ENCODE measurements around the gene RAD54L2.
"Not testable (repeated sequence)": the region's sequence is repeated elsewhere in the genome, so short reads cannot be mapped to it uniquely, and the experiment has no call there.

Gene RAD54L2, protein sequence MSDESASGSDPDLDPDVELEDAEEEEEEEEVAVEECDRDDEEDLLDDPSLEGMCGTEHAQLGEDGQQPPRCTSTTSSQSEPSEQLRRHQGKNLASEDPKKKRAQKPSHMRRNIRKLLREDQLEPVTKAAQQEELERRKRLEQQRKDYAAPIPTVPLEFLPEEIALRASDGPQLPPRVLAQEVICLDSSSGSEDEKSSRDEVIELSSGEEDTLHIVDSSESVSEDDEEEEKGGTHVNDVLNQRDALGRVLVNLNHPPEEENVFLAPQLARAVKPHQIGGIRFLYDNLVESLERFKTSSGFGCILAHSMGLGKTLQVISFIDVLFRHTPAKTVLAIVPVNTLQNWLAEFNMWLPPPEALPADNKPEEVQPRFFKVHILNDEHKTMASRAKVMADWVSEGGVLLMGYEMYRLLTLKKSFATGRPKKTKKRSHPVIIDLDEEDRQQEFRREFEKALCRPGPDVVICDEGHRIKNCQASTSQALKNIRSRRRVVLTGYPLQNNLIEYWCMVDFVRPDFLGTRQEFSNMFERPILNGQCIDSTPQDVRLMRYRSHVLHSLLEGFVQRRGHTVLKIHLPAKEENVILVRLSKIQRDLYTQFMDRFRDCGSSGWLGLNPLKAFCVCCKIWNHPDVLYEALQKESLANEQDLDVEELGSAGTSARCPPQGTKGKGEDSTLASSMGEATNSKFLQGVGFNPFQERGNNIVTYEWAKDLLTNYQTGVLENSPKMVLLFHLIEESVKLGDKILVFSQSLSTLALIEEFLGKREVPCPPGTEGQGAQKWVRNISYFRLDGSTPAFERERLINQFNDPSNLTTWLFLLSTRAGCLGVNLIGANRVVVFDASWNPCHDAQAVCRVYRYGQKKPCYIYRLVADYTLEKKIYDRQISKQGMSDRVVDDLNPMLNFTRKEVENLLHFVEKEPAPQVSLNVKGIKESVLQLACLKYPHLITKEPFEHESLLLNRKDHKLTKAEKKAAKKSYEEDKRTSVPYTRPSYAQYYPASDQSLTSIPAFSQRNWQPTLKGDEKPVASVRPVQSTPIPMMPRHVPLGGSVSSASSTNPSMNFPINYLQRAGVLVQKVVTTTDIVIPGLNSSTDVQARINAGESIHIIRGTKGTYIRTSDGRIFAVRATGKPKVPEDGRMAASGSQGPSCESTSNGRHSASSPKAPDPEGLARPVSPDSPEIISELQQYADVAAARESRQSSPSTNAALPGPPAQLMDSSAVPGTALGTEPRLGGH (N-terminal part only)

DNA sequence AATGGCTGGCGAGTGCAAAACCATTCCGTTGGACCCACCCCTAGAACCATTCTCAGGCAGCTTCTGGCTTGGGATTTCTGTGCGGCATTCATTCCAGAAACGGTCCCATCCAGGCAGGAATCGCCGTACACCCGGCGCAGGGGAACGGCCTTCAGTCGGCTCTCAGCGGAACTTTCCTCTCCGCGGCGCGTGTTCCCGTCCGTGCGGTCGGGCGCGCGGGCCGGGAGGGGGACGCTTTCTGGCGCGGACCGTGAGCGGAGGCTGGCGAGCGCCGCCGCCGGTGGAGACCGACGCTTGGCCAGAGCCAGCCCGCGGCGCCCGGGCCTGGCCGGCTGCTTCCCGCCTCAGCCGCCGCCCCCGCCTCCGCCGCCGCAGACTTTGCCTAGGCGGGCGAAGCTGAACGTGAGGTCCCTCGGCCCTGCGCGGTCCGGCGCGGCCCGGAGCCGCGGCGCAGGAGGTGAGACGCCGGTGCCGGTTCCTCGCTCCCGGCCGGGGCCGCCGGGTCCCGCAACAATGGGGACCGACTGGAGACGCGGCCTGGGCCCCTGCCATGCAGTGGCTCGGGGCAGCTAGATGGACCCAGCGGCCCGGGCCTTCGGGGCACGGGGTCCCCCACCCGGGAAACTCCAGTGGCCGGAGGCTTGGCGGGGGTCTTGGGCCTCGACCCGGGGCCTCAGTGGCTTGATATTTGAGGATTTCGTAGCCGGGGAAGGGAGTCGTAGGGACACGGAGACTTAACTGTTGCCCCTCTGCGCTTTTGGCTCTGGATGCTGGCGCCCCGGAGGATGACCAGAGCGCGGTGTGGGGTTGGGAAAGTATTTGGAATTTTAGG, at the start of gene RAD54L2:
TSS of gene RAD54L2 (plus strand) at position 261 of the 832 bp plus-strand sequence. CDS start 51,702 bp downstream, outside the sequence.
- H3K4me3 ChIP-seq (ENCODE audit: low read depth, low read length), result peak within 1 kb of the TSS; percentile 76

DNA sequence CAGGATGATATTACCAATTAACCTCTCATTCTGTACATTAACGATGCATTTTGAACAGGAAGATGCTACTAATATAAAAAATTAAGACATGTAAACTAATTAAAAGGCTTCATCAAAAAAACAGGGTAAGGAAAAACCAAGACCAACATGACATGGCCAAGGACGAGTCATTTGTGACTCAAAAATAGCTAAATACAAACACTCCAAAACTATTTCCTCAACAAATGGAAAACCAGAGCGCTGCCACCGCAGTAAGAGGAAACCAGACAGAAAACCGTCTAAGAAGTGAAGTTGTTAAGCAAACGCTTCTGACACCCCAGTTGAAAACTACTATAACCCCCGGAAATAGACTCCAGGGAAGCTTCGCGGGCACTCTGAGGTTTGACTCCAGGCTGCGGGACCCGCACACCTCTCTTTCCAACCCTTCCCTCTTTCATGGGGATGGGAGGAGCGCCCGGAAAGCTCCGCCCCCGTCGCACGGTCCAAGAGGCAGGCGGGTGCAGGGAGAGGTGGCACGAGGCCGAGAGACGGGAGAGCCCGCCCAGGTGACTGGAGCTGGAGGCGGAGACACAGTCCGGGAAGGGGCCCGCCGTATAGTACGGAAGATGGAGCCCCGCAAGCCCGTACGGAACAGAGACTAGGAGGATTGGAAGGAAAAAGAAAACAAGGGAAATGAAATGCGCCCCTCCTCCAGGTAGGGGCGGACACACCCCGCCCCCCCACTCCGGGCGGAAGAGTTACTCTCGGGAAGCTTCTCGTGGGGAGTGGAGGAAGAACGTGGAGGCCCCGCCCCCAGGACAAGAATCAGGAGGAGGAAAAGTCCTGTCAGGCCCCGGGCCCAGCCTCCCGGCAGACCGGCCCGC, 39.4 kb upstream of the RAD54L2 start:
- peak overlapping the region; percentile 74 for H3K4me3 ChIP-seq (ENCODE audit: low read depth, low read length)

DNA sequence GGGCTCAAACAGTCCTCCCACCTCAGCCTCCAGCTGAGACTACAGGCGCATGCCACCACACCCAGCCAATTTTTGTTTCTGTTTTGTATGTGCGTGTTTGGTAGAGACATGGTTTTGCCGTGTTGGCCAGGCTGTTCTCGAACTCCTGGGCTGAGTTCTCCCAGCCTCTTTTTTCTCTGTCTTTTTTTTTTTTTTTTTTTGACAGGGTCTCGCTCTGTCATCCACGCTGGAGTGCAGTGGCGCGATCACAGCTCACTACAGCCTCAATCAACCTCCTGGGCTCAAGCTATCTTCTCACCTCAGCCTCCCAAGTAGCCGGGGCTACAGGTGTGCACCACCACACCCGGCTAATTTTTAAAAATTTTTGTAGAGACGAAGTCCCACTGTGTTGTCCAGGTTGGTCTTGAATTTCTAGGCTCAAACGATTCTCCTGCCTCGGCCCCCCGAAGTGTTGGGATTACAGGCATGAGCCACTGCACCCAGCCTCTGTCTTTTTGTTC, 37.8 kb upstream of the RAD54L2 start:
- H3K4me3 ChIP-seq (ENCODE audit: low read depth, low read length), result no peak overlapping the region

DNA sequence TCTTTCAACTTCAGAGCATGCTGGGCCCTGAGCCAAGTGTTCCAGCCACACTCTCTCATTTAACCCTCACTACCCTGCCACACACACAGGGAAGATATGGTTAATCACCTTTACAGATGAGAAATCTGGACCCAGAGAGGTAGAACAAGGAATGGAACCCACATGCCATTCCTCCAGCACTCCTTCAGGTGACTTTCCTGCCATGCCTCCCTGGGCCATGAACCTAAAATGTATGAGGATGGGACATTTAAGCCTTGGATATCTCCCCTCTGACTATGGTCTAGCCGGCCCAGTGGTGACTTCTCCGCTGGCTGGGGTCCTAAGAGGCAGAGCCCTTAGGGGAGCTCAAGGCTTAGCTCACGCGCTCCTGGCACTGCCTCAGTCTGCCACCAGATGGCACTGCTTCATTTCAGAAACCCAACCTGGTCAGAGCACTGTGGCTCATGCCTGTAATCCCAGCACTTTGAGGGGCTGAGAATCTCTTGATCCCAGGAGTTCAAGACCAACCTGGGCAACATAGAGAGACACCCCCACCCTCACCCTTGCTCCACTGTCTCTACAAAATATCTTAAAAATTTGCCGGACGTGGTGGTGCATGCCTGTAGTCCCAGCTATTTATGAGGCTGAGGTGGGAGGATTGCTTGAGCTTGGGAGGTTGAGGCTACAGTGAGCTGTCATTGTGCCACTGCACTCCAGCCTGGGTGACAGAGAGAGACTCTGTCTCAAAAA, 36.5 kb upstream of the RAD54L2 start:
- H3K4me3 ChIP-seq (ENCODE audit: low read depth, low read length), result no peak overlapping the region

DNA sequence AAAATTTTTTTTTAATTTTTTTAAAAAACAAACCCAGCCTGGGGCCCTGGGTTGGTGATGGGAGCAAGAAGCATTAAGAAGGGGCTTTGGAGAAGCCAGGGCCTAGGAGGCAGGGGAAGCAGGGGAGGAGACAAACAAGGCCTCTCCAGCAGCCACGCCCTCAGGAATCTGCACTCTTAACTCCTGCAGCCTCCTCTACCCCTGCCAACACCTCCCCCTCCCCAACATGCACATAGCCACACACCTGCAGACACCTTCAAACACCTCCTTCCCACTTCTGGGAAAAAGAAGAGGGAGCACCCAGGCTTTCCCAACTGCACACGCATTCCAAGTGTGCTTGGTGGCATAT, 36.0 kb upstream of the RAD54L2 start:
- no peak overlapping the region for H3K4me3 ChIP-seq (ENCODE audit: low read depth, low read length)

DNA sequence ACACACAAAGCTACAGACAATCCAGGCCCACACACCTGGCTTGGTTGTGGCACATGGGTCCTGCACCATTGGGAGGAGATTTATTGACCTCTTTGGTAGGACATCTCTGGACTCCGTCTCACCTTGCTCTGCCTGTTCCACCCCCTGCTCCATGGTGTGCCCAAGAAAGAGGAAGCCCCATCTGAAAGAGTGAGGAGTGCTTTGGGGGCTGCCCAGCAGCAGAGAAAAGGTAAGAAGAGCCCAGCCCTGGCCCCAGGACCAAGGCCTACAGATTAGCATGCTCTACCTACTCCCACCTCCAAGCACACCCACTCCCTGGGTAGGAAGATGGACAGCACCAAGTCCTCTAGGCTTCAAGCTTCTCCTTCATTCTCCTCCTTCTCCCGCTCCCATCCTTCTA, 35.5 kb upstream of the RAD54L2 start:
- H3K4me3 ChIP-seq (ENCODE audit: low read depth, low read length), result no peak overlapping the region

DNA sequence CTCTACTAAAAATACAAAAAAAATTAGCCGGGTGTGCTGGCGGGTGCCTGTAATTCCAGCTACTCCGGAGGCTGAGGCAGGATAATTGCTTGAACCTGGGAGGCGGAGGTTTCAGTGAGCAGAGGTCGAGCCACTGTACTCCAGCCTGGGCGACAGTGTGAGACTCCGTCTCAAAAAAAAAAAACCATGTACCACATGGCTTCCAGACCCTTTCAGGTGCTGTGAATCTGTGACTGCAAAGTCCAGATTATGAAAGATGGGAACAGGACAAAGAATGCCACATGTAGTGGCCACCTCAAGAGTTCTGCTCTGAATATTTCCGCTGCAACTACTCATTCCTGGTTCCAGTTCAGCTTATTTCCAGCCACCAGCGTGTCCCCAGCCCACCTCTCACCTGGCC, 30.3 kb upstream of the RAD54L2 start:
- H3K4me3 ChIP-seq (ENCODE audit: low read depth, low read length), result no peak overlapping the region

DNA sequence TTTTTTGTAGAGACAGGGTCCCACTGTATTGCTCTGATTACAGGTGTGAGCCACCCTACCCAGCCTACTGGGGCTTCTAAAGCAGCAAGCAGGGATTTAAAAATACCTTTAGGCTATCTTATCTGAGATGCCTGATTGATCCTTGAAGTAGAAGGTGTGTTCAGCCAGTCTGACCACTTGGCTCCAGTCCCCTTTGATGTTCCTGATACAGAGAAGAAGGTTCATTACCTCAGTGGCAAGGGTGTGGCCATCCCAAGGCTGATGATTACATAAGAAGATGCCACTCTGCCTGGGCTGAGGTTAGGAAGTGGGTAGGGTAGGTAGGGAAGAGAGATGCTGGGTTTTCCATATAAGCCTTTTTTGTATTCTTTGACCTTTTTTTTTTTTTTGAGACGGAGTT, 27.5 kb upstream of the RAD54L2 start:
- H3K4me3 ChIP-seq (ENCODE audit: low read depth, low read length), result no peak overlapping the region

DNA sequence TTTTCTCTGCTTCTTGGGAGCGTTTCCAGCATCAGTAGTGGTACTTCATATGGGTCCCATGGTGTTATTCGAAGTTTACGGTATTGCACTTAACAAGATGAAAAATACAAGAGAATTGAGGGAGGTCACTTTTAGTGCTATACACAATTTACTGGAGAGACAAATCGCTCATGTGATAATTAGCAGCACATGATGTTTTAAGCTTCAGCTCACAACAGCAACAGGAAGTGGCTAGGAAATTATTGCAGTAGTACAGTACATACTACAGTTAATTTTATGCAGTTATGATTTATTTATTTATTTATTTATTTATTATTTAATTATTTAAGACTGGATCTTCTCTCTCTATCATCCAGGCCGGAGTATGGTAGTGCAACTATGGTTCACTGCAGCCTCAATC, 24.3 kb upstream of the RAD54L2 start:
- H3K4me3 ChIP-seq (ENCODE audit: low read depth, low read length), result no peak overlapping the region

DNA sequence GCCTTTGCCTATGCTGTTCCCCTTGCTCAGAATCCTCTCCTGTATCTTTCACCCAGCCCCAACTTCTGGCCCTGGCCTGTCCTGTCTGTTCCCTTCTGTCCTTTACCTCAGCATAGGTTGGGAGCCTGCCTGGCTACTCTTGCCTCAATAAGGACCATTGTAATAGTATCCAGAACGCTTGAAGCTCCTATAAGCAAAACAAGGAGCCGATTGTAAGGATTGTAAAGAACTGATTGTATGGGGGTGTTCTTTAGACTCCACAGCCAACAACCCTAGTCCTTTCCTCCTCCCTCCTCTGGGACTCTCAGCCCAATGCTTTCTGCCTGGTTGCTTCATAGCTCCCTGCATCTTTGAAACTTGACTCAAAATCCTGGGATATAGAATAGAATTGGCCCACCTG, 18.7 kb upstream of the RAD54L2 start:
- no peak overlapping the region for H3K4me3 ChIP-seq (ENCODE audit: low read depth, low read length)

DNA sequence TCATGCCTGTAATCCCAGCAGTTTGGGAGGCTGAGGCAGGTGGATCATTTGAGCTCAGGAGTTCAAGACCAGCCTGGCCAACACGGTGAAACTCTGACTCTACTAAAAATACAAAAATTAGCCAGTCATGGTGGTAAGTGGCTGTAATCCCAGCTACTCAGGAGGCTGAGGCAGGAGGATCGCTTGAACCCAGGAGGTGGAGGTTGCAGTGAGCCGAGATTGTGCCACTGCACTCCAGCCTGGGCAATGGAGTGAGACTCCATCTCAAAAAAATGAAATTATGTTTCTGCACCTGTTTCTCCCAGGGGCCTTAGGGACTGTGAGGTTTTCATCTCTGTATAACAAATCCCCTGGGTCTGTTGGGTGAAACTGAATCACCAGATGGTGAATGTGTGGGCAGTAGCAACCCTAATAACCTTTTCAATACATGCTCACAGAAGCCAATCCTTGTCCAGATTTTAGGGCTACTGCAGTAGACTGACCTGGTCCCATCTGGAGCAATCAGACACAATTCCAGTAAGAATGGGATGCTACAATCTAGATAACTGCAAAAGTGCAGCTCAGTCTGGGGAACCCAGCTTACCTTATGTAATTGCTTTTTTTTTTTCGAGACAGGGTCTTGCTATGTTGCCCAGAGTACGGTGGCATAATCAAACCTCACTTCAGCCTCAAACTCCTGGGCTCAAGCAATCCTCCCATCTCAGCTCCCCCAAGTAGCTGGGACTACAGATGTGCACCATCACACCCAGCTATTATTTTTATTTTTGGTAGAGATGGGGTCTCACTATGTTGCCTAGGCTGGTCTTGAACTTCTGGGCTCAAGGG, 17.4 kb upstream of the RAD54L2 start:
- H3K4me3 ChIP-seq (ENCODE audit: low read depth, low read length), result not testable (repeated sequence)

DNA sequence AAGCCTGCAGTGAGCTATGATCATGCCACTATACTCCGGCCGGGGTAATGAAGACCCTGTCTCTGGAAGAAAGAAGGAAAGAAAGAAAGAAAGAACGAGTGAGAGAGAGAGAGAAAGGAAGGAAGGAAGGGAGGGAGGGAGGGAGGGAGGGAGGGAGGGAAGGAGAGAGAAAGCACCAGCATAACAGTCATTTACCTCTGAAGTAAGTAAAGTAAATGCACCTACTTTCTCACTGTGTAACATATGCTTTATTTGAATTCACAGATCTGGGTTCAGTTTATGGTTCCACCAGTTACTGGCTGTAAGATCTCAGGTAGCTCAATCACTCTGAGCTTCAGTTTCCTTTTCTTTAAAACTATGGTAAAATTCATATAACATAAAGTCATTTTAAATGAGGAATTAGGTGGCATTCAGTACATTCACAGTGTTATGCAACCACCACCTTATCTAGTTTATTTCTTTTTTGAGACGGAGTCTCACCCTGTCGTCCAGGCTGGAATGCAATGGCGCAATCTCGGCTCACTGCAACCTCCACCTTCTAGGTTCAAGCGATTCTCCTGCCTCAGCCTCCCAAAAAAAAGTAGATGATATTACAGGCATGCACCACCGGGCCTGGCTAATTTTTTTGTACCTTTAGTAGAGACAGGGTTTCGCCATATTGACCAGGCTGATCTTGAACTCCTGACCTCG, 16.1 kb upstream of the RAD54L2 start:
- no peak overlapping the region for H3K4me3 ChIP-seq (ENCODE audit: low read depth, low read length)

DNA sequence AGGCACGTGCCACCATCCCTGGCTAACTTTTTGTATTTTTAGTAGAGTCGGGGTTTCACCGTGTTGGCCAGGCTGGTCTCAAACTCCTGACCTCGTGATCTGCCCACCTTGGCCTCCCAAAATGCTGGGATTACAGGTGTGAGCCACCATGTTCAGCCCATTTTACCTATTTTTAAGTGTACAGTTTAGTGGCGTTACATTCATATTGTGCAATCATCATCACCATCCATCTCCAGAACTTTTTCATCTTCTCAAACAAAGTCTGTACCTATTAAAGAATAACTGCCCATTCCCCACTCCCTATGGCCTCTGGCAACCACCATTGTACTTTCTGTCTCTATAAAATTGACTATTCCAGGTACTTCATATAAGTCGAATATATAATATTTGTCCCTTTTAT, 13.6 kb upstream of the RAD54L2 start:
- H3K4me3 ChIP-seq (ENCODE audit: low read depth, low read length), result not testable (repeated sequence)

DNA sequence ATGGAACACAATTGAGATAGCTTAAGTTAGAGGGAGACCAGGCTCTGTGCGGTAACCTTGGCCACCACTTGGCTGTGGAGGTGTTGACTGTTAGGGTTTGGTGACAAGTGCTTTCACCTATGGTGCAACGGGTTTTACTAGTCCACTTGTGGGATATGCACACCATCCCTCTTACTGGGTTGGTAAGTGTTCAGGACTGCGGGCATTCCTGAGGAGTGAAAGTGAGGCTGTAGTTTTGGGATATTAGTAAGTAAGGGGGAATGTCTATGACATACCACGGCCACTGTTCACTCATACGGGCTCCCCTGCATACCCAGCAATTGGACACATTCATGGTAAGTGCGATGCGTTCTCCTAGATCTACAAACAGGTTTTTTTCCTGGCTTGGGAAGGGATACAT, 8.0 kb upstream of the RAD54L2 start:
- H3K4me3 ChIP-seq (ENCODE audit: low read depth, low read length), result no peak overlapping the region

DNA sequence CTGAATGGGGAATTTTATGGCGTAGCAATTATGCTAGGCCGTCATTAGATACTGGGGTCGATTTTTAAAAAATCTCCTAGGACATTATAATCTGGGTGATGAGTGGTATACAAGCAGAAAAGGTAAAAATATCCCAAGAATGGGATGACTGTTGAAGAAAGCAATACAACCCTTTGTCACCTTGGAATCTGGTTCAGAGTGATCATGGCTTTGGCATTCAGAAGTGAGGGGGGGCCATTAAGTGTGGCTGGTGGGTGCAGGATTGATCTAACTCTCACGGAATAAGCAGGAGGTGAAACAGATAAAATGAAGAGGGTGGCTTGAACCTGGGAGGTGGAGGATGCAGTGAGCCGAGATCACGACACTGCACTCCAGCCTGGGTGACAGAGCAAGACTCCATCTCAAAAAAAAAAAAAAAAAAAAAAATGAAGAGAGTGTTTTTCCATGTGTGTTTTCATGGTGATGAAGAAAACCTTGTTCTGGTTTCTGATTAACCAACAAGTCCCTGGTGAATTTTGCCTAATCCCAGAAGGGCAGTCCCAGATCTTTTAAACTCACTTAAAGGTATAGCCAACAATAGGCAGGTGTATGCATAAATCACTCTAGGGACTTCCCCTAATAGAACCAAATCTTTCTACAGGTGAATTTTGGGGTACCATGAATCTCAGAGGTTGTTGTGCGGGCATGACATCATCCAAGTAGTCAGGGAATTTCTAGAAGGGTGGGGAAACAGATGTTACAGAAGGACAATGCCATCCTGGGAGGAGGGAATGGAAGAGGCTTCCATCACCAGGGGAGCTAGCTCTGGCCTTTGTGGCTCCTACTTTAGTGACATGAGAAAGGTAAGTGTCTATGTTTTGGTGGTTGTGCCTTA, 3.1 kb upstream of the RAD54L2 start:
- H3K4me3 ChIP-seq (ENCODE audit: low read depth, low read length), result no peak overlapping the region

DNA sequence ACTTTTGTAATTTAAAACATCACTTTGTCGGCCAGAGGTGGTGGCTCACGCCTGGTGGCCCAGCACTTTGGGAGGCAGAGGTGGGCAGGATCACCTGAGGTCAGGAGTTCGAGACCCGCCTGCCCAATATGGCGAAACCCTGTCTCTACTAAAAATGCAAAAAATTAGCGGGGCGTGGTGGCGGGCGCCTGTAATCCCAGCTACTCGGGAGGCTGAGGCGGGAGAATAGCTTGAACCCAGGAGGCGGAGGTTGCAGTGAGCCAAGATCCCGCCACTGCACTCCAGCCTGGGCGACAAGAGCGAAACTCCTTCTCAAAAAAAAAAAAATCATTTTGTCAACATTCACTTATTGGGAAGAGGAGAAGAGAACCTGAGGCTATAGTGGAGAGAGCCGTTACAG, 888 bp upstream of the RAD54L2 start:
- H3K4me3 ChIP-seq (ENCODE audit: low read depth, low read length), result peak overlapping the region; percentile 76
